CMK (cell line): ENCODE data around the gene IL31.
A peak's percentile ranks its signal among the peaks of the same experiment; 100 is the strongest.

Source experiments
- DNase-seq: peaks from one replicate; pipeline ENCODE4 v3.0.0-alpha.2; 2010; ENCODE audit warnings: low read depth

The IL31 gene

DNA sequence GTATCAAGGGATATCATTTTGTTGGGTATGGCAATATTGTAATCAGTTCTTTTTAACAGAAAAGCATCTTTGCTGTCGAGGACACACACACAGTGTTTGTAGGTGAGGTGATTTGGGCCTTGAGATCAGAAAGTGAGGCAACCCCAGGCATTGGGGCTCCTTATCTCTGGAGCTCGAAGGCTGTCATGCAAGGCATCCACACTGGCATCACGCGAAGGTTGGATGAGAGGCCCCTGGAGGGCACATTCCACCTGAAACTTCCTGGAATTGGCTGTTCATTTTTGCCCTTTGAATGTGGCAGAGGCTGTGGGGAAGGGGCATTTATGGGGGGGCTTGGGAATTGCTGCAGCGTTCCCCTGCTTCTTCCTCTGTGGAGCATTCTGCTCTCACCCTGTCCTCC is 45.5 kb downstream of the IL31 start:
- no peak for DNase-seq

- no peak for DNase-seq
Observed at GRCh38 chr12:122127839-122128238, 46.2 kb downstream of the IL31 start.

- DNase-seq = no peak
Observed at GRCh38 chr12:122126713-122127597, 47.1 kb downstream of the IL31 start.

DNA sequence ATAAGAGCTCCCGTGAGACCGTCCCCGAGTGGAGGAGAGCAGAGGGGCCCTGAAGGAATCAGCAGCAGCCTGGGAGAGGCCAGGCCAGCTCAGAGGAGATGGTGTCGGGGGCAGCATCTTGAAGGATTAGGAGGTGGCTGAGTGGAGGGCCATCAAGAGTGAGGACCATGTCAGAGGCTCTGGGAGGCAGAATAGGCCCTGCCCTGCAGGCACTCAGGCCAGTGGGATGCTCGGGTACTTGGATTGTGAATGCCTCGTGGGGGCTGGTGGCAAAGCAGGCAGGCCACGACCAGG is 47.7 kb downstream of the IL31 start:
- no peak for DNase-seq

DNA sequence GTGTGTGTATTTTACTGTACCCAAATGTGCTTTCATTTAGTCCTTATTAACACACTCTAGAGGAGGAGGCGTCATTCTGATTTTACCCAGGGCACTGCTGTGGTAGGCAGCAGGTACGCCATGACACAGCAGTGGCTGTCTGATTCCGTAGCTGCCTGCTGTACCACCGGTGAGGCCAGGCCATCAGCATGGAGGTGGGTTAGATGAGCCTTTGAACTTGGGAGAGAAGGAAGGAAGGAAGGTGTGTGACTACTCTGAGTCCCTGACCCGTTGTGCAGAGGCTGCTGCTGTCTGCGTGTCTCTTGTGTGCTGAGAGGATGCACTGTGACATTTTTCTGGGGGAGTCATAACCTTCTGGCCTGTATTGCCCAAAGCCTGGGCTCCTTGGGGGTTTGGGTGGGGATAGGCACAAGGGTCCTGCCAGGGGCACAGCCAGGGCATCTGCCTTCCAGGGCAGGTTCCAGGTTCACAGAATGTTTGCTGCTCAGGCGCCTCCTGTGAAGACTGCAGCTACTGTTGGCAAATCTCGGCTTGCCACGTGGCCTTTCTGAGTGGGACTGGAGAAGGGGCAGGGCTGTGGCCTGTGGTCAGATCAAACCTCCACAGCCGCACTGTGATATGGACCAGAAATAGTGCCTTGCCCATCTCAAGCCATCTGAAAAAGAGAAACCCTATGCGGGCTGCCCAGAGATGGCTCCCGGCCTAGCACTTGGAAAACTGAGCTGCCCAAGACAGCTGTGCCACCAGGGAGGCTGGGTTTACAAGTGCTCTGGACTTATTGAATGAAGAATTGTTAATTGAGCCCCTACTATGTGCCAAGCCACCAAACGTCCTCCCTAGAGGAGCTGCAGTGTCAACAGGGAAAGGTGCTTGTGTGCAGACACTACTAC is 48.3 kb downstream of the IL31 start:
- DNase-seq = no peak

DNA sequence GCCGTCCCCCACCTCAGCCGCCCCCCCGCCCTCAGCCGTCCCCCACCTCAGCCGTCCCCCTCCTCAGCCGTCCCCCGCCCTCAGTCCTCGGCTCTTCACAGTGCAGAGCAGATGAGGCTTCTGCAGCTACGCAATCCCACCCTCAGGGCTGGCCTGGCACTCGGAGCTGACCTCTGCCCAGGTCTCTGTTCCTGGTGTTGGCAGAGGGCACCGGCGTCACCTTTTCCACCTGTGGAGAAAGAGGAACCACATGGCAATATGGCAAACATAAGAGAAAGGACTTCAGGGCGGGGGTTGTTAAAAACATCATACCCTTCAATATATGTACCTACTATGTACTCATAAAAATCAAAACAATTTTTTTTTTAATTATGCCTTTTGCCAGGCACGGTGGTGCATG is 49.7 kb downstream of the IL31 start:
- DNase-seq = no peak

GRCh38 chr12:122123761-122124145 is 50.3 kb downstream of the IL31 start:
- no peak for DNase-seq

DNA sequence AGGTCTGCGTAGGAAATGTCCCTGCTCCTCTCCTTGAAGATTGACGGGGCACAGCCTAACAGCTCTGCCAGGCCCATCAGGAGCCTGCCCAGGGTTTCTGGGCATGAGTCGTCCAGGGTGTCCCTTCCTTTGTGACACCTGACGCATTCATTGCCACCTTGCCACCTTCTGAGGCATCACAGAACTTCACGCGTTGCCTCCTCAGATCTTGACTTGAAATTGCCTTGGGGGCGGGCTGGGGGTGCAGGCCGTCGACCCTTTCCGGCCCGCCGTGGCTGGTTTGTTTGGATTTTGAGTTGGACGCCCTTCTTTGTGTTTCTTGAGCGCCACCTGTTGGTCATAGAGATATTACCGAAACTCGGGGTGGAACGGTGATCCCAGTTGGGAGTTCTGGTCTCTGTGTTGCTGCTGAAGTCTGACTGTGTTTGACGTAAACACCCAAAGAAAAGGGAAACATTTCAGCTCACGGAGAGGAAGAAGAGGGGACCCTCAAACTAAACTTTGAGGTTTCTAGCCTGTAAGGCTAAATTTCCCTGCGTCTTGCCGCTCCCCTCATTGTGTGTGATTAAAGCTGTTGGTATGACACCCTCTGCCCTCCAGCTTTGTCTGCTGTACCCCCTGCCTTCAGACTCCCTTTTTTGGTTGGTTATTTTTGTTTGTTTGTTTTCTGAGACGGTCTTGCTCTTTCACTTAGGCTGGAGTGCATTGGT is 50.8 kb downstream of the IL31 start:
- peak; percentile 35 for DNase-seq
